Tibial nerve (tissue), 4 donors: ENCODE data around the gene TSN.

Experiments used
- CTCF ChIP-seq, 5 experiments: fragments of 200-600 bp in 3 of 5; fragments of 450-650 bp in 2 of 5; sonication (generic) in 3 of 5; IDR thresholded peaks; one replicate each; pipeline ENCODE4 v1.5.1; 2016 to 2019; ENCODE audit warnings: antibody characterized with exemption in 5 of 5, mild to moderate bottlenecking in 3 of 5, moderate library complexity in 2 of 5
- EP300 ChIP-seq, 2 donors: sonication (generic); formaldehyde crosslinking; IDR thresholded peaks; one replicate each; pipeline ENCODE4 v1.6.1; 2017; ENCODE audit warnings: antibody characterized with exemption in 2 of 2, mild to moderate bottlenecking in 1 of 2
- POLR2A ChIP-seq, 2 donors: fragments of 450-650 bp; IDR thresholded peaks; one replicate each; pipeline ENCODE4 v1.6.1; 2017; ENCODE audit warnings: antibody characterized with exemption in 2 of 2, mild to moderate bottlenecking in 2 of 2, moderate library complexity in 2 of 2

DNA sequence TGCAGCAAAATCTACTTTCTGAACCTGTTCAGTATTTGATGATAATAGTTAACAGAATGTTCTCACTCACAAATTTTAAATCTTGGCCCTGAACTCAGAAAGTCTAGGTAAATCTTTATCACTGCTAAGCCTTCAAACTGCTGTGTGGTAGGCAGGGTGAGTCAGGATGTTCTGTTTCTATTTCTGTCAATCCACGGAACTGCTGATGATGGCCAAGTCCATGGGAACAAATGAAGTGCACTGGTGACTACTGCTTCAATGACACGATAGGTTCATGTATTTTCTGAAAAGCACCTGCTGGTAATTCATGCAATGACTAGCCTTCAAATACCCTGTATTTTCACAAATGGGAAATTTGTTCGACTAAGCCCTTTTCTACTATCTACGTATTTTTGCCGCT, 33.0 kb upstream of the TSN start:
- TF ChIP-seq CTCF (IDR thresholded peaks at IDR 0.05) (no peak), POLR2A (IDR thresholded peaks at IDR 0.05) (no peak), EP300 (IDR thresholded peaks at IDR 0.05) (no peak)
